HepG2 (cell line): ENCODE results near the gene TSN. TPM values are rescaled to one million over a fixed set of nuclear protein-coding genes. Genes with fewer than 3 reads are reported as not detected.

Experiments used
- ATAC-seq: fragments of 200-7000 bp; cut with Tn5 transposase; 3 replicates; pipeline ENCODE4 v1.9.1; 2020; ENCODE audit warnings: mild to moderate bottlenecking, moderate library complexity
- BruUV-seq: library from RNA; stranded (reverse); fragments of 400-500 nt; replicated peaks from 2 replicates; lab custom pipeline; 2021; lab: Mats Ljungman, UMichigan
- CTCF ChIA-PET: fragments of 300-600 bp; formaldehyde crosslinking; extraction: SDS; loops from one replicate; lab custom pipeline; 2021; ENCODE audit warnings: low total read pairs, inconsistent platforms, low intra/inter-chr PET ratio; lab: Yijun Ruan, JAX
- POLR2A ChIA-PET: fragments of 350-600 bp; sonication (Branson Sonifier 250); formaldehyde crosslinking; loops from one replicate; lab custom pipeline; 2020; ENCODE audit warnings: antibody characterized with exemption, inconsistent platforms; lab: Yijun Ruan, JAX
- DNase-seq: peaks from one replicate; pipeline ENCODE4 v3.0.0-alpha.2; 2015; ENCODE audit warnings: low spot score
- FAIRE-seq: peaks from 3 replicates; lab custom pipeline; 2011; peaks lifted over from hg19 to GRCh38; lab: Jason Lieb, UNC
- H2AFZ ChIP-seq: one replicate; pipeline ENCODE4 v1.6.1; 2011; ENCODE audit warnings: low read length, inconsistent platforms
- H3K27ac ChIP-seq: fragments of 300-600 bp; 3 replicates; pipeline ENCODE4 v1.8.0; 2011; ENCODE audit warnings: mixed run types, mild to moderate bottlenecking, mixed read lengths, low read length, inconsistent platforms; ENCODE audit not compliant: insufficient read depth; ENCODE audit errors: extremely low read length
- H3K27me3 ChIP-seq, 2 experiments: fragments of 200-600 bp in 1 of 2; 2 replicates in 1 of 2; 3 replicates in 1 of 2; pipeline versions ENCODE4 v1.6.0 to v1.8.0; 2011; ENCODE audit warnings: low read length in 2 of 2, mild to moderate bottlenecking in 2 of 2, moderate library complexity in 2 of 2, inconsistent platforms in 1 of 2; ENCODE audit not compliant: insufficient read depth in 2 of 2, control insufficient read depth in 1 of 2
- H3K36me3 ChIP-seq, 2 experiments: fragments of 200-600 bp in 1 of 2; replicated peaks in 1 of 2; 2 replicates in 1 of 2; 3 replicates in 1 of 2; pipeline versions ENCODE4 v1.5.1 to v1.8.0; 2011; ENCODE audit warnings: low read length in 2 of 2, inconsistent platforms in 1 of 2; ENCODE audit not compliant: insufficient read depth in 2 of 2, control insufficient read depth in 1 of 2
- H3K4me1 ChIP-seq: 2 replicates; pipeline ENCODE4 v1.5.1; 2012; ENCODE audit warnings: low read length, inconsistent platforms; ENCODE audit not compliant: insufficient read depth
- H3K4me2 ChIP-seq: 2 replicates; pipeline ENCODE4 v1.6.0; 2011; ENCODE audit warnings: low read depth, low read length, inconsistent platforms
- H3K4me3 ChIP-seq, 3 experiments: fragments of 200-600 bp in 1 of 3; sonication (generic), shearing (Covaris generic) in 1 of 3; replicated peaks in 1 of 3; 2 replicates each; pipeline ENCODE4 v1.5.1; 2011 to 2016; ENCODE audit warnings: low read length in 3 of 3, inconsistent platforms in 2 of 3, low read depth in 2 of 3, mild to moderate bottlenecking in 2 of 3, control low read depth in 1 of 3, mixed read lengths in 1 of 3; ENCODE audit not compliant: insufficient read depth in 1 of 3
- H3K79me2 ChIP-seq: one replicate; pipeline ENCODE4 v1.6.1; 2011; ENCODE audit warnings: low read length, inconsistent platforms; ENCODE audit not compliant: insufficient read depth
- H3K9ac ChIP-seq: 2 replicates; pipeline ENCODE4 v1.6.0; 2011; ENCODE audit warnings: mild to moderate bottlenecking, low read depth, low read length, inconsistent platforms; ENCODE audit not compliant: insufficient read depth
- H3K9me3 ChIP-seq: 2 replicates; pipeline ENCODE4 v1.5.1; 2012; ENCODE audit warnings: mild to moderate bottlenecking, low read length
- H4K20me1 ChIP-seq: 2 replicates; pipeline ENCODE4 v1.6.0; 2011; ENCODE audit warnings: inconsistent platforms, mild to moderate bottlenecking, low read length, moderate library complexity; ENCODE audit not compliant: insufficient read depth
- CC2D1A ChIP-seq: sonication (generic); formaldehyde crosslinking; IDR thresholded peaks from 2 replicates; pipeline ENCODE4 v1.8.1; 2023; ENCODE audit warnings: mild to moderate bottlenecking, missing genetic modification reagents
- E2F1 ChIP-seq: sonication (generic); formaldehyde crosslinking; IDR thresholded peaks from 2 replicates; pipeline ENCODE4 v1.5.0; 2020; ENCODE audit warnings: missing genetic modification reagents
- GPBP1L1 ChIP-seq: sonication (generic); formaldehyde crosslinking; IDR thresholded peaks from 2 replicates; pipeline ENCODE4 v1.5.0; 2020; ENCODE audit warnings: mild to moderate bottlenecking, missing genetic modification reagents
- GTF2F1 ChIP-seq: fragments of 150-350 bp; IDR thresholded peaks from 2 replicates; pipeline ENCODE4 v1.6.1; 2014; ENCODE audit warnings: low read length
- HNRNPLL ChIP-seq: fragments of 200-400 bp; formaldehyde crosslinking; IDR thresholded peaks from 2 replicates; pipeline ENCODE4 v1.6.1; 2017; ENCODE audit warnings: mild to moderate bottlenecking, low read depth, low read length; ENCODE audit not compliant: poor library complexity, severe bottlenecking
- KLF6 ChIP-seq: IDR thresholded peaks from 2 replicates; pipeline ENCODE4 v1.8.0; 2016; ENCODE audit warnings: missing biosample characterization, missing genetic modification reagents
- MYC ChIP-seq: sonication (generic); formaldehyde crosslinking; IDR thresholded peaks from 2 replicates; pipeline ENCODE4 v1.9.0; 2021; ENCODE audit warnings: missing genetic modification reagents, borderline replicate concordance
- NCOA5 ChIP-seq: sonication (generic); formaldehyde crosslinking; IDR thresholded peaks from 2 replicates; pipeline ENCODE4 v1.4.0; 2020; ENCODE audit warnings: missing genetic modification reagents
- NFKBIZ ChIP-seq: IDR thresholded peaks from 2 replicates; pipeline ENCODE4 v1.6.1; 2018; ENCODE audit warnings: missing genetic modification reagents, missing compliant biosample characterization
- STAT5B ChIP-seq: sonication (generic); formaldehyde crosslinking; IDR thresholded peaks from 2 replicates; pipeline ENCODE4 v1.4.0; 2020; ENCODE audit warnings: missing genetic modification reagents
- THAP9 ChIP-seq: sonication (generic); formaldehyde crosslinking; IDR thresholded peaks from 2 replicates; pipeline ENCODE4; 2020; ENCODE audit warnings: missing genetic modification reagents, mild to moderate bottlenecking, borderline replicate concordance
- ZNF232 ChIP-seq: sonication (generic); formaldehyde crosslinking; IDR thresholded peaks from 2 replicates; pipeline ENCODE4 v1.4.0; 2020; ENCODE audit warnings: missing genetic modification reagents, borderline replicate concordance
- ZNF556 ChIP-seq: sonication (generic); formaldehyde crosslinking; IDR thresholded peaks from 2 replicates; pipeline ENCODE4 v1.4.0; 2020; ENCODE audit warnings: mild to moderate bottlenecking, missing genetic modification reagents, borderline replicate concordance
- ZNF577 ChIP-seq: sonication (generic); formaldehyde crosslinking; IDR thresholded peaks from 2 replicates; pipeline ENCODE4 v1.4.0; 2020; ENCODE audit warnings: mild to moderate bottlenecking, low read depth, missing genetic modification reagents, borderline replicate concordance
- ZNF7 ChIP-seq: IDR thresholded peaks from 2 replicates; pipeline ENCODE4 v1.6.1; 2016; ENCODE audit warnings: missing biosample characterization, missing genetic modification reagents
- ZNF780A ChIP-seq: sonication (generic); formaldehyde crosslinking; IDR thresholded peaks from 2 replicates; pipeline ENCODE4 v1.8.0; 2022; ENCODE audit warnings: mild to moderate bottlenecking, missing genetic modification reagents, moderate library complexity
- WGBS: methylation state at CpG from one replicate; pipeline ENCODE4 v1.1.6; 2017; ENCODE audit warnings: low lambda C conversion rate; 5-methylcytosine and 5-hydroxymethylcytosine counted together
- in situ Hi-C: cut with HindIII; loops from 2 replicates; pipeline ENCODE4 v1.10.0; 2017; ENCODE audit warnings: low pct_unique_long_range_greater_than_20kb; ENCODE audit not compliant: extremely low pct_ligation_motif_present
- intact Hi-C: fragments of 100-400 bp; cut with micrococcal nuclease; formaldehyde crosslinking; loops from one replicate; pipeline ENCODE4 v1.10.0; 2022; ENCODE audit not compliant: unreplicated experiment
- polyA plus RNA-seq, 8 experiments: library from polyadenylated mRNA; depleted of rRNA in 3 of 8; stranded (reverse) in 7 of 8; unstranded in 1 of 8; fragments of >200 nt; fragmentation: Illumina TruSeq in 4 of 8; extraction: Trizol in 4 of 8; gene quantifications; 2 replicates each; pipeline versions ENCODE4 v1.2.1 to v1.2.3, GENCODE V29; 2011 to 2016; ENCODE audit warnings: low read depth in 4 of 8, missing spikeins in 1 of 8, mixed read lengths in 1 of 8; ENCODE audit not compliant: insufficient read depth in 1 of 8
- total RNA-seq, 5 experiments: library from RNA; depleted of rRNA; stranded (reverse); fragments of >200 nt; fragmentation: Illumina TruSeq; extraction: Trizol; gene quantifications; 2 replicates each; pipeline ENCODE4 v1.2.3, GENCODE V29; 2016; ENCODE audit warnings: low read depth in 1 of 5
- TF ChIP-seq, protein P1 (sequence below): IDR thresholded peaks from 2 replicates; pipeline ENCODE4 v1.6.1; 2018; ENCODE audit warnings: missing genetic modification reagents

The TSN gene
- total and polyA plus RNA-seq, 2 of the 13 experiments (the other 11 are each of a cell fraction or from before 2014, with no cell fraction given), result 56.4 to 115 TPM

DNA sequence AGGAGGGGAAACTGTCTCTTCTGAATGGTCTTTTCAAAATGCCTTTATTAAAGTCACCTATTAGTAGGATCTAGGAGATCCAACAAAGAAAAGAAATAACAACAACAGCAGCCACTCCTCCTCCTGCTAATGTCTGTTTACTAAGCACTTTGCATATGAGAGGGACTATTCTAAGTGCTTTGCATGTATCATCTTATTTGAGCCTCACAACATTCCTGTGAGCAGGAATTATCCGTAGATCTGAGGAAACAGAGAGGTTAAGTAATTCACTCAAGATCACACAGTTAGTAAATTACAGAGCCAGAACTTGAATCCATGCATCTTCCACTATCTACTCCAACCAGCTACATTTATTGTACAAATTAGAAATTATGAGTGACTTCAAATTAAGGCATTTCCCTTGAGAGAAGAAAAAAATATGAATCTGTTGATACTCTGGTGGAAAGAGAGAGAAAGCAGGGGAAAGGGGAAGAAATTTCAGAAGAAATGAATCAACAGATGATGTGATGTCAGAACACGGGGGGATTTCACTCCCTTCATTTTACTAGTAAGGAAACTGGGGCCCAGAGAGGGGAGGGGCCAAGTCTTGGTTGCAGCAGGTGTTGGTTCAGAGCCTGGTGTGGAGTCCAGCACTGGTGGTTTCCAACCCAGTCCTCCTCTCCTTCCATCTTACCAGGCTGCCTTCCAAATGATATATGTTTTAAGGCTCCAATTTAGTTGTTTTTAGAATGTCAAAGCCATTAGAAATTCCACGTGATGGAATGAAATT is 49.7 kb downstream of the TSN start:
- in situ Hi-C loops (no loop called here), intact Hi-C loops (no loop called here)
- CTCF ChIA-PET, result no interaction called here
- Histone ChIP-seq H2AFZ (no peak overlapping the region), H3K9me3 (no peaks in the 10 kb centered on the region), H3K4me2 (no peak overlapping the region), H3K36me3 (no peaks in the 10 kb centered on the region), H3K27me3 (no peaks in the 10 kb centered on the region), H3K4me1 (peaks cover 21% of the 10 kb centered on the region), H3K27ac (no peak overlapping the region), H4K20me1 (no peaks in the 10 kb centered on the region), H3K9ac (no peak overlapping the region), H3K4me3 (no peak overlapping the region), H3K79me2 (no peaks in the 10 kb centered on the region)
- WGBS, result 33% methylated on average over 3 of the region's 3 CpGs
- ATAC-seq, result no peak
- POLR2A ChIA-PET, result no interaction called here
- DNase-seq, result no peak
- no peak for FAIRE-seq
- BruUV-seq, result no TSS peak
- TF ChIP-seq, protein P1, sequence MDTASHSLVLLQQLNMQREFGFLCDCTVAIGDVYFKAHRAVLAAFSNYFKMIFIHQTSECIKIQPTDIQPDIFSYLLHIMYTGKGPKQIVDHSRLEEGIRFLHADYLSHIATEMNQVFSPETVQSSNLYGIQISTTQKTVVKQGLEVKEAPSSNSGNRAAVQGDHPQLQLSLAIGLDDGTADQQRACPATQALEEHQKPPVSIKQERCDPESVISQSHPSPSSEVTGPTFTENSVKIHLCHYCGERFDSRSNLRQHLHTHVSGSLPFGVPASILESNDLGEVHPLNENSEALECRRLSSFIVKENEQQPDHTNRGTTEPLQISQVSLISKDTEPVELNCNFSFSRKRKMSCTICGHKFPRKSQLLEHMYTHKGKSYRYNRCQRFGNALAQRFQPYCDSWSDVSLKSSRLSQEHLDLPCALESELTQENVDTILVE (CRISPR knock-in tag), result no peak
- TF ChIP-seq STAT5B (CRISPR knock-in tag) (no peak), THAP9 (CRISPR knock-in tag) (no peak), MYC (CRISPR knock-in tag) (no peak), E2F1 (CRISPR knock-in tag) (no peak), ZNF7 (CRISPR knock-in tag) (no peak), ZNF556 (no peak), ZNF232 (no peak), GTF2F1 (no peak), ZNF780A (CRISPR knock-in tag) (no peak), CC2D1A (CRISPR knock-in tag) (no peak), NCOA5 (CRISPR knock-in tag) (no peak), HNRNPLL (no peak), ZNF577 (CRISPR knock-in tag) (no peak), NFKBIZ (no peak), KLF6 (no peak), GPBP1L1 (CRISPR knock-in tag) (no peak)
